OCI-LY1 (cell line): ENCODE data around the gene ENDOU.

Experiments used
- H2AFZ ChIP-seq: fragments of 200-600 bp; sonication (generic), shearing (Covaris generic); 2 replicates; pipeline ENCODE4 v1.6.0; 2014; ENCODE audit warnings: antibody characterized with exemption, mild to moderate bottlenecking, low read length
- H3F3A ChIP-seq: fragments of 200-600 bp; sonication (generic), shearing (Covaris generic); 2 replicates; pipeline ENCODE4 v1.6.0; 2014; ENCODE audit warnings: mild to moderate bottlenecking, antibody characterized with exemption, low read length, moderate library complexity; ENCODE audit not compliant: insufficient read depth
- H3K27ac ChIP-seq: fragments of 200-600 bp; sonication (generic); 2 replicates; pipeline ENCODE4 v1.5.1; 2014; ENCODE audit warnings: low read length, mixed run types, mild to moderate bottlenecking, low read depth; ENCODE audit not compliant: poor library complexity, severe bottlenecking
- H3K27me3 ChIP-seq: fragments of 200-600 bp; sonication (generic); 2 replicates; pipeline ENCODE4 v1.6.0; 2014; ENCODE audit warnings: antibody characterized with exemption, mild to moderate bottlenecking, low read length, moderate library complexity; ENCODE audit not compliant: insufficient read depth
- H3K36me3 ChIP-seq: fragments of 200-600 bp; sonication (generic); 2 replicates; pipeline ENCODE4 v1.6.1; 2014; ENCODE audit warnings: mild to moderate bottlenecking, antibody characterized with exemption, low read length, moderate library complexity, mixed read lengths; ENCODE audit not compliant: insufficient read depth
- H3K4me1 ChIP-seq: fragments of 200-600 bp; sonication (generic); 2 replicates; pipeline ENCODE4 v1.5.1; 2014; ENCODE audit warnings: mild to moderate bottlenecking, low read length, moderate library complexity; ENCODE audit not compliant: insufficient read depth, severe bottlenecking
- H3K4me2 ChIP-seq: fragments of 200-600 bp; sonication (generic), shearing (Covaris generic); 2 replicates; pipeline ENCODE4 v1.6.1; 2014; ENCODE audit warnings: low read length
- H3K4me3 ChIP-seq: fragments of 200-600 bp; sonication (generic); 2 replicates; pipeline ENCODE4 v1.5.1; 2014; ENCODE audit warnings: low read length, low read depth, mild to moderate bottlenecking, mixed read lengths; ENCODE audit not compliant: poor library complexity, severe bottlenecking
- H3K79me2 ChIP-seq: fragments of 200-600 bp; shearing (Covaris generic); 2 replicates; pipeline ENCODE4 v1.6.1; 2016; ENCODE audit warnings: mixed run types, low read length, mixed read lengths; ENCODE audit not compliant: insufficient read depth
- H3K9ac ChIP-seq: fragments of 200-600 bp; sonication (generic), shearing (Covaris generic); 2 replicates; pipeline ENCODE4 v1.6.1; 2014; ENCODE audit warnings: mild to moderate bottlenecking, low read length, mixed read lengths
- H3K9me2 ChIP-seq: fragments of 200-600 bp; sonication (generic), shearing (Covaris generic); 2 replicates; pipeline ENCODE4 v1.6.1; 2014; ENCODE audit warnings: low read depth, mild to moderate bottlenecking, low read length, mixed read lengths
- H3K9me3 ChIP-seq: fragments of 200-600 bp; shearing (Covaris generic); 2 replicates; pipeline ENCODE4 v1.6.1; 2014; ENCODE audit warnings: low read length, mixed read lengths
- H4K20me1 ChIP-seq: fragments of 200-600 bp; sonication (generic), shearing (Covaris generic); 2 replicates; pipeline ENCODE4 v1.6.0; 2016; ENCODE audit warnings: mild to moderate bottlenecking, low read length; ENCODE audit not compliant: insufficient read depth
- CTCF ChIP-seq: fragments of 200-600 bp; sonication (generic), shearing (Covaris generic); IDR thresholded peaks from 2 replicates; pipeline ENCODE4 v1.5.1; 2017; ENCODE audit warnings: mild to moderate bottlenecking, antibody characterized with exemption, low read length, moderate library complexity, mixed read lengths
- EZH2 ChIP-seq: fragments of 200-600 bp; sonication (generic), shearing (Covaris generic); IDR thresholded peaks from 2 replicates; pipeline ENCODE4 v1.8.0; 2017; ENCODE audit warnings: borderline replicate concordance, mixed run types, mild to moderate bottlenecking, antibody characterized with exemption, low read length, moderate library complexity, mixed read lengths

The ENDOU gene

GRCh38 chr12:47732504-47732903 lies 7.2 kb upstream of the ENDOU start:
- no peak overlapping the region for H3K4me3 ChIP-seq
- H2AFZ ChIP-seq: no peak overlapping the region
- H3F3A ChIP-seq: no peaks in the 10 kb centered on the region
- no peaks in the 10 kb centered on the region for H3K27me3 ChIP-seq
- H4K20me1 ChIP-seq: no peaks in the 10 kb centered on the region
- no peak overlapping the region for H3K4me2 ChIP-seq
- H3K27ac ChIP-seq: no peak overlapping the region
- H3K9ac ChIP-seq: no peak overlapping the region
- TF ChIP-seq CTCF (no peak), EZH2 (no peak)
- H3K4me1 ChIP-seq: no peaks in the 10 kb centered on the region
- no peaks in the 10 kb centered on the region for H3K9me2 ChIP-seq
- H3K79me2 ChIP-seq: no peaks in the 10 kb centered on the region
- H3K36me3 ChIP-seq: no peaks in the 10 kb centered on the region
- H3K9me3 ChIP-seq: no peaks in the 10 kb centered on the region

GRCh38 chr12:47731723-47732122 lies 6.4 kb upstream of the ENDOU start:
- Histone ChIP-seq H3K9me3 (no peaks in the 10 kb centered on the region), H2AFZ (no peak overlapping the region), H4K20me1 (no peaks in the 10 kb centered on the region), H3K9me2 (no peaks in the 10 kb centered on the region), H3K27ac (no peak overlapping the region), H3K36me3 (no peaks in the 10 kb centered on the region), H3K27me3 (no peaks in the 10 kb centered on the region), H3K9ac (no peak overlapping the region), H3K79me2 (no peaks in the 10 kb centered on the region), H3K4me3 (no peak overlapping the region), H3K4me2 (no peak overlapping the region), H3F3A (no peaks in the 10 kb centered on the region), H3K4me1 (no peaks in the 10 kb centered on the region)
- TF ChIP-seq CTCF (no peak), EZH2 (no peak)

- Histone ChIP-seq H3K4me2 (no peak overlapping the region), H3K27me3 (no peaks in the 10 kb centered on the region), H3K4me1 (no peaks in the 10 kb centered on the region), H3F3A (no peaks in the 10 kb centered on the region), H3K79me2 (no peaks in the 10 kb centered on the region), H4K20me1 (no peaks in the 10 kb centered on the region), H3K36me3 (no peaks in the 10 kb centered on the region), H3K9me2 (no peaks in the 10 kb centered on the region), H3K9me3 (no peaks in the 10 kb centered on the region), H3K4me3 (no peak overlapping the region), H3K27ac (no peak overlapping the region), H3K9ac (no peak overlapping the region), H2AFZ (no peak overlapping the region)
- no peak for TF ChIP-seq EZH2
- TF ChIP-seq CTCF: no peak
Observed at GRCh38 chr12:47730341-47730744, 5.1 kb upstream of the ENDOU start.
